HK-2 (cell line): ENCODE data around the gene SLC8B1.
A peak's percentile ranks its signal among the peaks of the same experiment; 100 is the strongest.

Source experiments
- DNase-seq: peaks from one replicate; pipeline ENCODE4 v3.0.0-alpha.2; 2018; ENCODE audit not compliant: unreplicated experiment

SLC8B1 gene

GRCh38 chr12:113322343-113322742 is 12.6 kb downstream of the SLC8B1 start:
- no peak for DNase-seq

- DNase-seq, result no peak
Measured at GRCh38 chr12:113320401-113320800, 14.5 kb downstream of the SLC8B1 start.

GRCh38 chr12:113318900-113319628 is 15.8 kb downstream of the SLC8B1 start:
- no peak for DNase-seq

- no peak for DNase-seq
Measured at GRCh38 chr12:113318046-113318656, 16.8 kb downstream of the SLC8B1 start.

- no peak for DNase-seq
Measured at GRCh38 chr12:113317122-113317521, 17.8 kb downstream of the SLC8B1 start.

GRCh38 chr12:113316155-113316554 is 18.8 kb downstream of the SLC8B1 start:
- DNase-seq, result no peak

GRCh38 chr12:113315358-113315757 is 19.6 kb downstream of the SLC8B1 start:
- no peak for DNase-seq

- no peak for DNase-seq
Measured at GRCh38 chr12:113314121-113314529, 20.8 kb downstream of the SLC8B1 start.

GRCh38 chr12:113310489-113310888 is 24.4 kb downstream of the SLC8B1 start:
- DNase-seq, result no peak

GRCh38 chr12:113306382-113306781 is 28.5 kb downstream of the SLC8B1 start:
- peak; percentile 38 for DNase-seq

GRCh38 chr12:113305281-113305856 is 29.5 kb downstream of the SLC8B1 start:
- no peak for DNase-seq

GRCh38 chr12:113302886-113303640 is 31.8 kb downstream of the SLC8B1 start:
- no peak for DNase-seq

- no peak for DNase-seq
Measured at GRCh38 chr12:113302466-113302865, 32.4 kb downstream of the SLC8B1 start.

- no peak for DNase-seq
Measured at GRCh38 chr12:113301811-113302210, 33.1 kb downstream of the SLC8B1 start.

GRCh38 chr12:113299619-113300237 is 35.2 kb downstream of the SLC8B1 start:
- peak; percentile 88 for DNase-seq

- DNase-seq, result no peak
Measured at GRCh38 chr12:113298861-113299545, 35.9 kb downstream of the SLC8B1 start.

- DNase-seq, result no peak
Measured at GRCh38 chr12:113298472-113298817, 36.5 kb downstream of the SLC8B1 start.

- DNase-seq, result no peak
Measured at GRCh38 chr12:113297621-113298471, 37.1 kb downstream of the SLC8B1 start.

- DNase-seq, result no peak
Measured at GRCh38 chr12:113297214-113297587, 37.7 kb downstream of the SLC8B1 start.

- no peak for DNase-seq
Measured at GRCh38 chr12:113296557-113297213, 38.2 kb downstream of the SLC8B1 start.
